ENCODE measurements around the gene POLR1G.

DNA sequence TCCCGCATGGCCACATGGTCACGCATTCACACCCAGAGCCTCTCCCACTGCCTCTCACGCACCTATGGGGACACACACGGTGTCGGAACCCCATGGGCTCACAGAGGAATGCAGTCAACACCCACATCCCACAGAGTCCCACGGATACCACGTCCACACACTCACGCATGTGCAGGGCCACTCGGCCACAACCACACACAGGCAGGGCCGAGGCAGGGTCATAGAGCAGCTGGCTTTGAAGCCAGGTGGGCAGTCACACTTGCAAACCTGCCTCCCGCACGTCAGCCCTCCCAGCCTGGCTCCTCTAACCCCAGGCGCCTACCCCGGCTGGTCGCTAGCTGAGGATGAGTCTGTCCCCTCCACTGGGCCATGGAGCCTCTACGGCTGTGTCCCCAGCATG lies 44.2 kb upstream of the POLR1G start:
- TF ChIP-seq, protein P1, sequence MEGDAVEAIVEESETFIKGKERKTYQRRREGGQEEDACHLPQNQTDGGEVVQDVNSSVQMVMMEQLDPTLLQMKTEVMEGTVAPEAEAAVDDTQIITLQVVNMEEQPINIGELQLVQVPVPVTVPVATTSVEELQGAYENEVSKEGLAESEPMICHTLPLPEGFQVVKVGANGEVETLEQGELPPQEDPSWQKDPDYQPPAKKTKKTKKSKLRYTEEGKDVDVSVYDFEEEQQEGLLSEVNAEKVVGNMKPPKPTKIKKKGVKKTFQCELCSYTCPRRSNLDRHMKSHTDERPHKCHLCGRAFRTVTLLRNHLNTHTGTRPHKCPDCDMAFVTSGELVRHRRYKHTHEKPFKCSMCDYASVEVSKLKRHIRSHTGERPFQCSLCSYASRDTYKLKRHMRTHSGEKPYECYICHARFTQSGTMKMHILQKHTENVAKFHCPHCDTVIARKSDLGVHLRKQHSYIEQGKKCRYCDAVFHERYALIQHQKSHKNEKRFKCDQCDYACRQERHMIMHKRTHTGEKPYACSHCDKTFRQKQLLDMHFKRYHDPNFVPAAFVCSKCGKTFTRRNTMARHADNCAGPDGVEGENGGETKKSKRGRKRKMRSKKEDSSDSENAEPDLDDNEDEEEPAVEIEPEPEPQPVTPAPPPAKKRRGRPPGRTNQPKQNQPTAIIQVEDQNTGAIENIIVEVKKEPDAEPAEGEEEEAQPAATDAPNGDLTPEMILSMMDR (IDR thresholded peaks at IDR 0.05; ENCODE audit: low read length) = no peak
- TF ChIP-seq EZH2phosphoT487 (IDR thresholded peaks at IDR 0.05; ENCODE audit: low read length) (no peak), EZH2 (optimal IDR thresholded peaks at IDR 0.05; ENCODE audit: low read depth, low read length) (no peak)
